KOPT-K1 (cell line): Measurements from ENCODE around the gene ELN.
"Not testable (repeated sequence)": the region's sequence is repeated elsewhere in the genome, so short reads cannot be mapped to it uniquely, and the experiment has no call there.

Source experiments
- H3K27ac ChIP-seq: fragments of 200-600 bp; sonication (generic); 2 replicates; pipeline ENCODE4 v1.5.1; 2016; ENCODE audit warnings: antibody characterized with exemption, mild to moderate bottlenecking, low read depth, low read length; ENCODE audit not compliant: poor library complexity, severe bottlenecking
- H3K36me3 ChIP-seq: fragments of 200-600 bp; sonication (generic); 2 replicates; pipeline ENCODE4 v1.5.1; 2017; ENCODE audit warnings: antibody characterized with exemption, mild to moderate bottlenecking, low read length, moderate library complexity; ENCODE audit not compliant: insufficient read depth
- H3K9me3 ChIP-seq: fragments of 200-600 bp; sonication (generic); 2 replicates; pipeline ENCODE4 v1.5.1; 2017; ENCODE audit warnings: antibody characterized with exemption, low read length, mild to moderate bottlenecking; ENCODE audit not compliant: insufficient read depth, poor library complexity, severe bottlenecking

Gene ELN

DNA sequence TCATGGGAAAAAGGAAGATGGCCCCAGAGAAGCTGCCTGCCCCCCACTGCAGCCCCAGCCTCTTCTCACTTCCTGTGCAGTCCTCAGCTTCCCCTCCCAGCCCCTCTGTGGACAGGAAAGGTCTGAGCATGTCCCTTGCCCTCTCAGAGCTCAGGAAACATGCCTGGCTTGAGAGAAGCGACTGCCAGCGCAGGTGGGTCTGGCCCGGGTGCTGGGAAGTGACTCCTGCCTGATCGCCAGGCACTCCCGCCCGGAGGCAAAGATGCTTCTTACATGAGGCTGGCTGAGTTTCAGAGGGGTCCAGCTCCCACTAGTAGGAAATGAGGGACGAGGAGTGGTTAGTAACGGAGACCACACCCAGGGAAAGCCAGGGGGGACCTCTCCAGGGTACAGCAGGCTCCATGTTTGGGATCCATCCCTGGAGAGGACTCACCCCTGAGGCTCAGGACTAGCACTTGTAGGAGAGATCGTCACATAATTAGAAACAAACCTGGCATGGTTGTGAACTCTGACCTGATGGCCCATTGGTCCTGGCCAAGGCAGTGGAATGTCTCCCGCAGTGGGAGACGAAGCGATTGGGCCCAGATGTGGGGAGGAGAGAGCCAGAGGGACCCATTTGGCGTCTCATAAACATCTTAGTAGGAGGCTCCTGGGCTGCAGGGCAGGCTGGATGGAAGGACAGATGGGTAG is 12.3 kb downstream of the ELN start:
- no peaks in the 10 kb centered on the region for H3K9me3 ChIP-seq
- H3K36me3 ChIP-seq, result no peaks in the 10 kb centered on the region
- H3K27ac ChIP-seq, result no peak overlapping the region

- Histone ChIP-seq H3K27ac (no peak overlapping the region), H3K36me3 (no peaks in the 10 kb centered on the region), H3K9me3 (no peaks in the 10 kb centered on the region)
Measured at GRCh38 chr7:74040791-74041520, 13.0 kb downstream of the ELN start.

GRCh38 chr7:74042746-74043522 is 15.0 kb downstream of the ELN start:
- Histone ChIP-seq H3K27ac (no peak overlapping the region), H3K9me3 (no peaks in the 10 kb centered on the region), H3K36me3 (no peaks in the 10 kb centered on the region)

- Histone ChIP-seq H3K27ac (no peak overlapping the region), H3K36me3 (no peaks in the 10 kb centered on the region), H3K9me3 (no peaks in the 10 kb centered on the region)
Measured at GRCh38 chr7:74043523-74043951, 15.6 kb downstream of the ELN start.

GRCh38 chr7:74044366-74045350 is 16.7 kb downstream of the ELN start:
- Histone ChIP-seq H3K36me3 (no peaks in the 10 kb centered on the region), H3K9me3 (no peaks in the 10 kb centered on the region), H3K27ac (no peak overlapping the region)

- H3K9me3 ChIP-seq, H3K27ac ChIP-seq, H3K36me3 ChIP-seq: not testable (repeated sequence)
Measured at GRCh38 chr7:74046581-74046980, 18.6 kb downstream of the ELN start.

- Histone ChIP-seq H3K27ac (no peak overlapping the region), H3K36me3 (no peaks in the 10 kb centered on the region), H3K9me3 (no peaks in the 10 kb centered on the region)
Measured at GRCh38 chr7:74047804-74048380, 19.9 kb downstream of the ELN start.

- H3K9me3 ChIP-seq, result no peaks in the 10 kb centered on the region
- no peak overlapping the region for H3K27ac ChIP-seq
- no peaks in the 10 kb centered on the region for H3K36me3 ChIP-seq
Measured at GRCh38 chr7:74048999-74049599, 21.1 kb downstream of the ELN start.

- no peaks in the 10 kb centered on the region for H3K36me3 ChIP-seq
Measured at GRCh38 chr7:74049997-74050798, 22.2 kb downstream of the ELN start.

GRCh38 chr7:74051193-74051592 is 23.2 kb downstream of the ELN start:
- Histone ChIP-seq H3K36me3 (no peaks in the 10 kb centered on the region), H3K9me3 (no peaks in the 10 kb centered on the region), H3K27ac (no peak overlapping the region)

More at GRCh38 chr7:74049997-74050798, 22.2 kb downstream of the ELN start:
- H3K9me3 ChIP-seq, result no peaks in the 10 kb centered on the region
- H3K27ac ChIP-seq, result no peak overlapping the region

GRCh38 chr7:74051629-74052410 is 23.8 kb downstream of the ELN start:
- no peaks in the 10 kb centered on the region for H3K36me3 ChIP-seq

GRCh38 chr7:74052628-74053027 is 24.7 kb downstream of the ELN start:
- no peaks in the 10 kb centered on the region for H3K9me3 ChIP-seq

More at GRCh38 chr7:74051629-74052410, 23.8 kb downstream of the ELN start:
- Histone ChIP-seq H3K27ac (no peak overlapping the region), H3K9me3 (no peaks in the 10 kb centered on the region)

More at GRCh38 chr7:74052628-74053027, 24.7 kb downstream of the ELN start:
- H3K36me3 ChIP-seq, result no peaks in the 10 kb centered on the region
- no peak overlapping the region for H3K27ac ChIP-seq
